Midbrain (tissue), 1 donor: ENCODE data around the gene FAM50B.

Source experiments
- DNase-seq: peaks from one replicate; lab custom pipeline; 2025; lab: John Stamatoyannopoulos, UW

FAM50B gene

GRCh38 chr6:3893917-3894316 is 44.7 kb downstream of the FAM50B start:
- no peak for DNase-seq

GRCh38 chr6:3894590-3895311 is 45.6 kb downstream of the FAM50B start:
- no peak for DNase-seq

- DNase-seq: no peak
These were observed 46.1 kb downstream of the FAM50B start for GRCh38 chr6:3895312-3895653.

- no peak for DNase-seq
These were observed 46.6 kb downstream of the FAM50B start for GRCh38 chr6:3895805-3896204.

GRCh38 chr6:3898265-3898994 is 49.3 kb downstream of the FAM50B start:
- no peak for DNase-seq

GRCh38 chr6:3899061-3899460 is 49.9 kb downstream of the FAM50B start:
- no peak for DNase-seq

- no peak for DNase-seq
These were observed 50.8 kb downstream of the FAM50B start for GRCh38 chr6:3899970-3900439.
